HepG2 (cell line): ENCODE data around the gene RORB. TPM values are rescaled to one million over a fixed set of nuclear protein-coding genes. Genes with fewer than 3 reads are reported as not detected.

Experiments
- ATAC-seq: fragments of 200-7000 bp; cut with Tn5 transposase; 3 replicates; pipeline ENCODE4 v1.9.1; 2020; ENCODE audit warnings: mild to moderate bottlenecking, moderate library complexity
- BruUV-seq: library from RNA; stranded (reverse); fragments of 400-500 nt; replicated peaks from 2 replicates; lab custom pipeline; 2021; lab: Mats Ljungman, UMichigan
- CTCF ChIA-PET: fragments of 300-600 bp; formaldehyde crosslinking; extraction: SDS; loops from one replicate; lab custom pipeline; 2021; ENCODE audit warnings: low total read pairs, inconsistent platforms, low intra/inter-chr PET ratio; lab: Yijun Ruan, JAX
- POLR2A ChIA-PET: fragments of 350-600 bp; sonication (Branson Sonifier 250); formaldehyde crosslinking; loops from one replicate; lab custom pipeline; 2020; ENCODE audit warnings: antibody characterized with exemption, inconsistent platforms; lab: Yijun Ruan, JAX
- DNase-seq: peaks from one replicate; pipeline ENCODE4 v3.0.0-alpha.2; 2015; ENCODE audit warnings: low spot score
- FAIRE-seq: peaks from 3 replicates; lab custom pipeline; 2011; peaks lifted over from hg19 to GRCh38; lab: Jason Lieb, UNC
- H2AFZ ChIP-seq: one replicate; pipeline ENCODE4 v1.6.1; 2011; ENCODE audit warnings: low read length, inconsistent platforms
- H3K27ac ChIP-seq: fragments of 300-600 bp; 3 replicates; pipeline ENCODE4 v1.8.0; 2011; ENCODE audit warnings: mixed run types, mild to moderate bottlenecking, mixed read lengths, low read length, inconsistent platforms; ENCODE audit not compliant: insufficient read depth; ENCODE audit errors: extremely low read length
- H3K27me3 ChIP-seq, 2 experiments: fragments of 200-600 bp in 1 of 2; 2 replicates in 1 of 2; 3 replicates in 1 of 2; pipeline versions ENCODE4 v1.6.0 to v1.8.0; 2011; ENCODE audit warnings: low read length in 2 of 2, mild to moderate bottlenecking in 2 of 2, moderate library complexity in 2 of 2, inconsistent platforms in 1 of 2; ENCODE audit not compliant: insufficient read depth in 2 of 2, control insufficient read depth in 1 of 2
- H3K36me3 ChIP-seq, 2 experiments: fragments of 200-600 bp in 1 of 2; replicated peaks in 1 of 2; 2 replicates in 1 of 2; 3 replicates in 1 of 2; pipeline versions ENCODE4 v1.5.1 to v1.8.0; 2011; ENCODE audit warnings: low read length in 2 of 2, inconsistent platforms in 1 of 2; ENCODE audit not compliant: insufficient read depth in 2 of 2, control insufficient read depth in 1 of 2
- H3K4me1 ChIP-seq: 2 replicates; pipeline ENCODE4 v1.5.1; 2012; ENCODE audit warnings: low read length, inconsistent platforms; ENCODE audit not compliant: insufficient read depth
- H3K4me2 ChIP-seq: 2 replicates; pipeline ENCODE4 v1.6.0; 2011; ENCODE audit warnings: low read depth, low read length, inconsistent platforms
- H3K4me3 ChIP-seq, 3 experiments: fragments of 200-600 bp in 1 of 3; sonication (generic), shearing (Covaris generic) in 1 of 3; replicated peaks in 1 of 3; 2 replicates each; pipeline ENCODE4 v1.5.1; 2011 to 2016; ENCODE audit warnings: low read length in 3 of 3, inconsistent platforms in 2 of 3, low read depth in 2 of 3, mild to moderate bottlenecking in 2 of 3, control low read depth in 1 of 3, mixed read lengths in 1 of 3; ENCODE audit not compliant: insufficient read depth in 1 of 3
- H3K79me2 ChIP-seq: one replicate; pipeline ENCODE4 v1.6.1; 2011; ENCODE audit warnings: low read length, inconsistent platforms; ENCODE audit not compliant: insufficient read depth
- H3K9ac ChIP-seq: 2 replicates; pipeline ENCODE4 v1.6.0; 2011; ENCODE audit warnings: mild to moderate bottlenecking, low read depth, low read length, inconsistent platforms; ENCODE audit not compliant: insufficient read depth
- H3K9me3 ChIP-seq: 2 replicates; pipeline ENCODE4 v1.5.1; 2012; ENCODE audit warnings: mild to moderate bottlenecking, low read length
- H4K20me1 ChIP-seq: 2 replicates; pipeline ENCODE4 v1.6.0; 2011; ENCODE audit warnings: inconsistent platforms, mild to moderate bottlenecking, low read length, moderate library complexity; ENCODE audit not compliant: insufficient read depth
- ATF7 ChIP-seq, 2 experiments: fragments of 450-650 bp in 1 of 2; sonication (generic) in 1 of 2; formaldehyde crosslinking in 1 of 2; IDR thresholded peaks; 2 replicates each; pipeline versions ENCODE4 v1.4.0 to v1.6.1; 2016 to 2020; ENCODE audit warnings: antibody characterized with exemption in 1 of 2, mild to moderate bottlenecking in 1 of 2, missing genetic modification reagents in 1 of 2
- MXI1 ChIP-seq: IDR thresholded peaks from 3 replicates; pipeline ENCODE4 v1.6.1; 2012; ENCODE audit warnings: low read depth, low read length, inconsistent platforms, borderline replicate concordance
- SMAD9 ChIP-seq: sonication (generic); formaldehyde crosslinking; IDR thresholded peaks from 2 replicates; pipeline ENCODE4 v1.5.1; 2020; ENCODE audit warnings: mild to moderate bottlenecking, missing genetic modification reagents
- U2AF1 ChIP-seq: fragments of 200-400 bp; formaldehyde crosslinking; optimal IDR thresholded peaks from 2 replicates; pipeline ENCODE3; 2017; ENCODE audit warnings: mild to moderate bottlenecking, low read depth, low read length
- ZNF549 ChIP-seq: sonication (generic); formaldehyde crosslinking; IDR thresholded peaks from 2 replicates; pipeline ENCODE4 v1.5.0; 2020; ENCODE audit warnings: missing genetic modification reagents
- ZNF724P ChIP-seq: sonication (generic); formaldehyde crosslinking; IDR thresholded peaks from 2 replicates; pipeline ENCODE4 v1.8.0; 2022; ENCODE audit warnings: missing genetic modification reagents, borderline replicate concordance
- WGBS: methylation state at CpG from one replicate; pipeline ENCODE4 v1.1.6; 2017; ENCODE audit warnings: low lambda C conversion rate; 5-methylcytosine and 5-hydroxymethylcytosine counted together
- in situ Hi-C: cut with HindIII; loops from 2 replicates; pipeline ENCODE4 v1.10.0; 2017; ENCODE audit warnings: low pct_unique_long_range_greater_than_20kb; ENCODE audit not compliant: extremely low pct_ligation_motif_present
- intact Hi-C: fragments of 100-400 bp; cut with micrococcal nuclease; formaldehyde crosslinking; loops from one replicate; pipeline ENCODE4 v1.10.0; 2022; ENCODE audit not compliant: unreplicated experiment
- polyA plus RNA-seq, 8 experiments: library from polyadenylated mRNA; depleted of rRNA in 3 of 8; stranded (reverse) in 7 of 8; unstranded in 1 of 8; fragments of >200 nt; fragmentation: Illumina TruSeq in 4 of 8; extraction: Trizol in 4 of 8; gene quantifications; 2 replicates each; pipeline versions ENCODE4 v1.2.1 to v1.2.3, GENCODE V29; 2011 to 2016; ENCODE audit warnings: low read depth in 4 of 8, missing spikeins in 1 of 8, mixed read lengths in 1 of 8; ENCODE audit not compliant: insufficient read depth in 1 of 8
- total RNA-seq, 5 experiments: library from RNA; depleted of rRNA; stranded (reverse); fragments of >200 nt; fragmentation: Illumina TruSeq; extraction: Trizol; gene quantifications; 2 replicates each; pipeline ENCODE4 v1.2.3, GENCODE V29; 2016; ENCODE audit warnings: low read depth in 1 of 5
- TF ChIP-seq, protein P1 (sequence below): sonication (generic); formaldehyde crosslinking; IDR thresholded peaks from 2 replicates; pipeline ENCODE4 v1.9.0; 2021; ENCODE audit warnings: mild to moderate bottlenecking, missing genetic modification reagents
- TF ChIP-seq, protein P2 (sequence below): sonication (generic); formaldehyde crosslinking; IDR thresholded peaks from 2 replicates; pipeline ENCODE4 v1.4.0; 2020; ENCODE audit warnings: mild to moderate bottlenecking, missing genetic modification reagents
- TF ChIP-seq, protein P3 (sequence below), 2 experiments: sonication (generic) in 1 of 2; formaldehyde crosslinking in 1 of 2; IDR thresholded peaks; 2 replicates each; pipeline versions ENCODE4 v1.4.0 to v1.6.1; 2018 to 2020; ENCODE audit warnings: missing genetic modification reagents in 2 of 2, borderline replicate concordance in 1 of 2, low read depth in 1 of 2, mild to moderate bottlenecking in 1 of 2, missing biosample characterization in 1 of 2
- TF ChIP-seq, protein P4 (sequence below): sonication (generic); formaldehyde crosslinking; IDR thresholded peaks from 2 replicates; pipeline ENCODE4 v1.5.0; 2020; ENCODE audit warnings: mild to moderate bottlenecking, missing genetic modification reagents, moderate library complexity

The RORB gene
- total and polyA plus RNA-seq, 2 of the 13 experiments (the other 11 are each of a cell fraction or from before 2014, with no cell fraction given): not detected

DNA sequence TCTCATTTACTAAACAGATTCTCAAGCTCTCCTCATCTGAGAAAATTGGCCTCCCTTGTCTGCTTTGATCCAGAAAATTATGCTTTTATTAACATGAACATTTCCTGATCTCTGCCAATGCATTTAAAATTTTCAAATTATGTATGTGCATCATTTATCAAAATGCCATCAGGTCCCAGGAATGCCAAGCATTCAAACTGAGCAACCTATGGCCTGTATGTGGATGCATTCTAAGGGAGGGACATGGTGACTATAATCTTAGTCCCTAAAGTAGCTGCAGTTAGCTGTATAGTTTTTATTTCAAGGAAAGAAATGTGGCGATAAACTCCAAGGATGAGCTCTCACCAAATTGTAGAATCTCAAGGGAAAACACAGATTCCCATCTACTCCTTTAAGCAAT is 9.7 kb upstream of the RORB start:
- DNase-seq (no peak), FAIRE-seq (no peak), ATAC-seq (no peak)
- CTCF ChIA-PET: no interaction called here
- intact Hi-C loops (no loop called here), in situ Hi-C loops (no loop called here)
- no peak overlapping the region for H3K9ac ChIP-seq
- no peaks in the 10 kb centered on the region for H4K20me1 ChIP-seq
- H2AFZ ChIP-seq: no peak overlapping the region
- no peaks in the 10 kb centered on the region for H3K36me3 ChIP-seq
- no TSS peak for BruUV-seq
- H3K4me3 ChIP-seq: no peak overlapping the region
- WGBS: 6% methylated on average over 1 of the region's 1 CpG
- H3K9me3 ChIP-seq: no peaks in the 10 kb centered on the region
- no peaks in the 10 kb centered on the region for H3K27me3 ChIP-seq
- H3K4me1 ChIP-seq: no peaks in the 10 kb centered on the region
- POLR2A ChIA-PET: no interaction called here
- no peak overlapping the region for H3K27ac ChIP-seq
- TF ChIP-seq, protein P1, sequence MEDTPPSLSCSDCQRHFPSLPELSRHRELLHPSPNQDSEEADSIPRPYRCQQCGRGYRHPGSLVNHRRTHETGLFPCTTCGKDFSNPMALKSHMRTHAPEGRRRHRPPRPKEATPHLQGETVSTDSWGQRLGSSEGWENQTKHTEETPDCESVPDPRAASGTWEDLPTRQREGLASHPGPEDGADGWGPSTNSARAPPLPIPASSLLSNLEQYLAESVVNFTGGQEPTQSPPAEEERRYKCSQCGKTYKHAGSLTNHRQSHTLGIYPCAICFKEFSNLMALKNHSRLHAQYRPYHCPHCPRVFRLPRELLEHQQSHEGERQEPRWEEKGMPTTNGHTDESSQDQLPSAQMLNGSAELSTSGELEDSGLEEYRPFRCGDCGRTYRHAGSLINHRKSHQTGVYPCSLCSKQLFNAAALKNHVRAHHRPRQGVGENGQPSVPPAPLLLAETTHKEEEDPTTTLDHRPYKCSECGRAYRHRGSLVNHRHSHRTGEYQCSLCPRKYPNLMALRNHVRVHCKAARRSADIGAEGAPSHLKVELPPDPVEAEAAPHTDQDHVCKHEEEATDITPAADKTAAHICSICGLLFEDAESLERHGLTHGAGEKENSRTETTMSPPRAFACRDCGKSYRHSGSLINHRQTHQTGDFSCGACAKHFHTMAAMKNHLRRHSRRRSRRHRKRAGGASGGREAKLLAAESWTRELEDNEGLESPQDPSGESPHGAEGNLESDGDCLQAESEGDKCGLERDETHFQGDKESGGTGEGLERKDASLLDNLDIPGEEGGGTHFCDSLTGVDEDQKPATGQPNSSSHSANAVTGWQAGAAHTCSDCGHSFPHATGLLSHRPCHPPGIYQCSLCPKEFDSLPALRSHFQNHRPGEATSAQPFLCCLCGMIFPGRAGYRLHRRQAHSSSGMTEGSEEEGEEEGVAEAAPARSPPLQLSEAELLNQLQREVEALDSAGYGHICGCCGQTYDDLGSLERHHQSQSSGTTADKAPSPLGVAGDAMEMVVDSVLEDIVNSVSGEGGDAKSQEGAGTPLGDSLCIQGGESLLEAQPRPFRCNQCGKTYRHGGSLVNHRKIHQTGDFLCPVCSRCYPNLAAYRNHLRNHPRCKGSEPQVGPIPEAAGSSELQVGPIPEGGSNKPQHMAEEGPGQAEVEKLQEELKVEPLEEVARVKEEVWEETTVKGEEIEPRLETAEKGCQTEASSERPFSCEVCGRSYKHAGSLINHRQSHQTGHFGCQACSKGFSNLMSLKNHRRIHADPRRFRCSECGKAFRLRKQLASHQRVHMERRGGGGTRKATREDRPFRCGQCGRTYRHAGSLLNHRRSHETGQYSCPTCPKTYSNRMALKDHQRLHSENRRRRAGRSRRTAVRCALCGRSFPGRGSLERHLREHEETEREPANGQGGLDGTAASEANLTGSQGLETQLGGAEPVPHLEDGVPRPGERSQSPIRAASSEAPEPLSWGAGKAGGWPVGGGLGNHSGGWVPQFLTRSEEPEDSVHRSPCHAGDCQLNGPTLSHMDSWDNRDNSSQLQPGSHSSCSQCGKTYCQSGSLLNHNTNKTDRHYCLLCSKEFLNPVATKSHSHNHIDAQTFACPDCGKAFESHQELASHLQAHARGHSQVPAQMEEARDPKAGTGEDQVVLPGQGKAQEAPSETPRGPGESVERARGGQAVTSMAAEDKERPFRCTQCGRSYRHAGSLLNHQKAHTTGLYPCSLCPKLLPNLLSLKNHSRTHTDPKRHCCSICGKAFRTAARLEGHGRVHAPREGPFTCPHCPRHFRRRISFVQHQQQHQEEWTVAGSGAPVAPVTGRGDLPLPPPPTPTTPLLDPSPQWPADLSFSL (CRISPR knock-in tag): no peak
- TF ChIP-seq, protein P2, sequence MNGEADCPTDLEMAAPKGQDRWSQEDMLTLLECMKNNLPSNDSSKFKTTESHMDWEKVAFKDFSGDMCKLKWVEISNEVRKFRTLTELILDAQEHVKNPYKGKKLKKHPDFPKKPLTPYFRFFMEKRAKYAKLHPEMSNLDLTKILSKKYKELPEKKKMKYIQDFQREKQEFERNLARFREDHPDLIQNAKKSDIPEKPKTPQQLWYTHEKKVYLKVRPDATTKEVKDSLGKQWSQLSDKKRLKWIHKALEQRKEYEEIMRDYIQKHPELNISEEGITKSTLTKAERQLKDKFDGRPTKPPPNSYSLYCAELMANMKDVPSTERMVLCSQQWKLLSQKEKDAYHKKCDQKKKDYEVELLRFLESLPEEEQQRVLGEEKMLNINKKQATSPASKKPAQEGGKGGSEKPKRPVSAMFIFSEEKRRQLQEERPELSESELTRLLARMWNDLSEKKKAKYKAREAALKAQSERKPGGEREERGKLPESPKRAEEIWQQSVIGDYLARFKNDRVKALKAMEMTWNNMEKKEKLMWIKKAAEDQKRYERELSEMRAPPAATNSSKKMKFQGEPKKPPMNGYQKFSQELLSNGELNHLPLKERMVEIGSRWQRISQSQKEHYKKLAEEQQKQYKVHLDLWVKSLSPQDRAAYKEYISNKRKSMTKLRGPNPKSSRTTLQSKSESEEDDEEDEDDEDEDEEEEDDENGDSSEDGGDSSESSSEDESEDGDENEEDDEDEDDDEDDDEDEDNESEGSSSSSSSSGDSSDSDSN: no peak
- TF ChIP-seq, protein P3, sequence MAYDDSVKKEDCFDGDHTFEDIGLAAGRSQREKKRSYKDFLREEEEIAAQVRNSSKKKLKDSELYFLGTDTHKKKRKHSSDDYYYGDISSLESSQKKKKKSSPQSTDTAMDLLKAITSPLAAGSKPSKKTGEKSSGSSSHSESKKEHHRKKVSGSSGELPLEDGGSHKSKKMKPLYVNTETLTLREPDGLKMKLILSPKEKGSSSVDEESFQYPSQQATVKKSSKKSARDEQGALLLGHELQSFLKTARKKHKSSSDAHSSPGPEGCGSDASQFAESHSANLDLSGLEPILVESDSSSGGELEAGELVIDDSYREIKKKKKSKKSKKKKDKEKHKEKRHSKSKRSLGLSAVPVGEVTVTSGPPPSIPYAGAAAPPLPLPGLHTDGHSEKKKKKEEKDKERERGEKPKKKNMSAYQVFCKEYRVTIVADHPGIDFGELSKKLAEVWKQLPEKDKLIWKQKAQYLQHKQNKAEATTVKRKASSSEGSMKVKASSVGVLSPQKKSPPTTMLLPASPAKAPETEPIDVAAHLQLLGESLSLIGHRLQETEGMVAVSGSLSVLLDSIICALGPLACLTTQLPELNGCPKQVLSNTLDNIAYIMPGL (CRISPR knock-in tag; IDR thresholded peaks at IDR 0.05; ENCODE audit: borderline replicate concordance in 1 of 2, low read depth in 1 of 2): no peak
- no peak for TF ChIP-seq ZNF724P
- TF ChIP-seq SMAD9 (CRISPR knock-in tag): no peak
- TF ChIP-seq ZNF549: no peak
- TF ChIP-seq MXI1: no peak
- TF ChIP-seq, protein P4, sequence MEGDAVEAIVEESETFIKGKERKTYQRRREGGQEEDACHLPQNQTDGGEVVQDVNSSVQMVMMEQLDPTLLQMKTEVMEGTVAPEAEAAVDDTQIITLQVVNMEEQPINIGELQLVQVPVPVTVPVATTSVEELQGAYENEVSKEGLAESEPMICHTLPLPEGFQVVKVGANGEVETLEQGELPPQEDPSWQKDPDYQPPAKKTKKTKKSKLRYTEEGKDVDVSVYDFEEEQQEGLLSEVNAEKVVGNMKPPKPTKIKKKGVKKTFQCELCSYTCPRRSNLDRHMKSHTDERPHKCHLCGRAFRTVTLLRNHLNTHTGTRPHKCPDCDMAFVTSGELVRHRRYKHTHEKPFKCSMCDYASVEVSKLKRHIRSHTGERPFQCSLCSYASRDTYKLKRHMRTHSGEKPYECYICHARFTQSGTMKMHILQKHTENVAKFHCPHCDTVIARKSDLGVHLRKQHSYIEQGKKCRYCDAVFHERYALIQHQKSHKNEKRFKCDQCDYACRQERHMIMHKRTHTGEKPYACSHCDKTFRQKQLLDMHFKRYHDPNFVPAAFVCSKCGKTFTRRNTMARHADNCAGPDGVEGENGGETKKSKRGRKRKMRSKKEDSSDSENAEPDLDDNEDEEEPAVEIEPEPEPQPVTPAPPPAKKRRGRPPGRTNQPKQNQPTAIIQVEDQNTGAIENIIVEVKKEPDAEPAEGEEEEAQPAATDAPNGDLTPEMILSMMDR (CRISPR knock-in tag): no peak
- no peak for TF ChIP-seq U2AF1
- TF ChIP-seq ATF7 (IDR thresholded peaks at IDR 0.05): no peak
- no peak for TF ChIP-seq ATF7 (CRISPR knock-in tag; IDR thresholded peaks at IDR 0.05)
- TF ChIP-seq, all 625 proteins: peak for 0
- H3K4me2 ChIP-seq: no peak overlapping the region
- no peaks in the 10 kb centered on the region for H3K79me2 ChIP-seq
